H1 (cell line): ENCODE data around the gene CYP11A1. TPM values are rescaled to one million over a fixed set of nuclear protein-coding genes. Genes with fewer than 3 reads are reported as not detected.

Experiments
- BACH1 ChIP-seq: IDR thresholded peaks from 2 replicates; pipeline ENCODE4 v1.6.1; 2012; ENCODE audit warnings: low read length, improper control_type of control experiment
- CTCF ChIP-seq, 3 experiments: IDR thresholded peaks; 1 replicate in 2 of 3; 2 replicates in 1 of 3; pipeline versions ENCODE4 v1.5.1 to v1.6.1; 2011; ENCODE audit warnings: low read length in 3 of 3, mild to moderate bottlenecking in 3 of 3, inconsistent platforms in 2 of 3, low read depth in 1 of 3, moderate library complexity in 1 of 3; ENCODE audit not compliant: insufficient read depth in 1 of 3; ENCODE audit errors: control extremely low read depth in 1 of 3
- EGR1 ChIP-seq: IDR thresholded peaks from 2 replicates; pipeline ENCODE4 v1.6.1; 2011; ENCODE audit warnings: low read depth, low read length, borderline replicate concordance
- FOSL1 ChIP-seq: IDR thresholded peaks from 2 replicates; pipeline ENCODE4 v1.6.1; 2011; ENCODE audit warnings: mild to moderate bottlenecking, low read depth, low read length, moderate library complexity; ENCODE audit not compliant: insufficient read depth
- GTF2F1 ChIP-seq: IDR thresholded peaks from 2 replicates; pipeline ENCODE4 v1.6.1; 2012; ENCODE audit warnings: low read depth, low read length, improper control_type of control experiment, borderline replicate concordance
- HDAC6 ChIP-seq: IDR thresholded peaks from one replicate; pipeline ENCODE4 v1.7.1; 2012; ENCODE audit warnings: low read depth, mild to moderate bottlenecking, inconsistent platforms, low read length, moderate library complexity
- SAP30 ChIP-seq: fragments of 300-600 bp; sonication (generic); IDR thresholded peaks from 2 replicates; pipeline ENCODE4 v1.7.1; 2012; ENCODE audit warnings: low read length, moderate library complexity, mild to moderate bottlenecking, inconsistent platforms; ENCODE audit not compliant: insufficient read depth, insufficient replicate concordance
- SIRT6 ChIP-seq: IDR thresholded peaks from one replicate; pipeline ENCODE4 v1.7.1; 2012; ENCODE audit warnings: low read length, inconsistent platforms
- TAF1 ChIP-seq: IDR thresholded peaks from 2 replicates; pipeline ENCODE4 v1.6.1; 2011; ENCODE audit warnings: mild to moderate bottlenecking, low read depth, low read length
- USF2 ChIP-seq: IDR thresholded peaks from 2 replicates; pipeline ENCODE4 v1.6.1; 2011; ENCODE audit warnings: low read length, improper control_type of control experiment
- polyA plus RNA-seq, 7 experiments: library from polyadenylated mRNA; depleted of rRNA in 3 of 7; stranded (reverse) in 5 of 7; unstranded in 2 of 7; fragments of >200 nt in 5 of 7; fragments of 200-250 nt in 2 of 7; gene quantifications; 1 replicate in 5 of 7; 2 replicates in 1 of 7; 4 replicates in 1 of 7; pipeline versions ENCODE4 v1.2.1 to v1.2.3, GENCODE V29; 2011 to 2013; ENCODE audit warnings: missing spikeins in 2 of 7, mixed read lengths in 2 of 7
- total RNA-seq: library from RNA; stranded (reverse); fragmentation: NEBNext Ultra II Directional; extraction: Animal tissue kit (Norgen Biotek cat#: 25700); gene quantifications from 2 replicates; pipeline ENCODE4 v1.2.1, GENCODE V29; 2021

The CYP11A1 gene
- total and polyA plus RNA-seq, 2 of the 8 experiments (the other 6 are each of a cell fraction or from before 2014, with no cell fraction given): 1.9 to 7.2 TPM

GRCh38 chr15:74293021-74293810 lies 74.2 kb downstream of the CYP11A1 start (continued):
- TF ChIP-seq FOSL1 (no peak), EGR1 (no peak), USF2 (no peak), SIRT6 (no peak), SAP30 (no peak), BACH1 (no peak), CTCF (IDR thresholded peaks at IDR 0.05; ENCODE audit: control extremely low read depth in 1 of 3, insufficient read depth in 1 of 3, low read depth in 1 of 3, low read length in 3 of 3) (no peak), HDAC6 (no peak), TAF1 (no peak), GTF2F1 (no peak)
